ENCODE data around the gene GUSB. TPM values are rescaled to one million over a fixed set of nuclear protein-coding genes. Genes with fewer than 3 reads are reported as not detected.
"Not testable (repeated sequence)": the region's sequence is repeated elsewhere in the genome, so short reads cannot be mapped to it uniquely, and the experiment has no call there.

GUSB gene
- 15.8 TPM for total RNA-seq
- long read RNA-seq, transcript GUSB-201 (12 exons, 2,300 nt), result major isoform, 8 of 27 reads
- long read RNA-seq, partial matches to known transcripts, result 6 of 27 reads
- long read RNA-seq, other reads (novel, unspliced or antisense), result 13 of 27 reads

DNA sequence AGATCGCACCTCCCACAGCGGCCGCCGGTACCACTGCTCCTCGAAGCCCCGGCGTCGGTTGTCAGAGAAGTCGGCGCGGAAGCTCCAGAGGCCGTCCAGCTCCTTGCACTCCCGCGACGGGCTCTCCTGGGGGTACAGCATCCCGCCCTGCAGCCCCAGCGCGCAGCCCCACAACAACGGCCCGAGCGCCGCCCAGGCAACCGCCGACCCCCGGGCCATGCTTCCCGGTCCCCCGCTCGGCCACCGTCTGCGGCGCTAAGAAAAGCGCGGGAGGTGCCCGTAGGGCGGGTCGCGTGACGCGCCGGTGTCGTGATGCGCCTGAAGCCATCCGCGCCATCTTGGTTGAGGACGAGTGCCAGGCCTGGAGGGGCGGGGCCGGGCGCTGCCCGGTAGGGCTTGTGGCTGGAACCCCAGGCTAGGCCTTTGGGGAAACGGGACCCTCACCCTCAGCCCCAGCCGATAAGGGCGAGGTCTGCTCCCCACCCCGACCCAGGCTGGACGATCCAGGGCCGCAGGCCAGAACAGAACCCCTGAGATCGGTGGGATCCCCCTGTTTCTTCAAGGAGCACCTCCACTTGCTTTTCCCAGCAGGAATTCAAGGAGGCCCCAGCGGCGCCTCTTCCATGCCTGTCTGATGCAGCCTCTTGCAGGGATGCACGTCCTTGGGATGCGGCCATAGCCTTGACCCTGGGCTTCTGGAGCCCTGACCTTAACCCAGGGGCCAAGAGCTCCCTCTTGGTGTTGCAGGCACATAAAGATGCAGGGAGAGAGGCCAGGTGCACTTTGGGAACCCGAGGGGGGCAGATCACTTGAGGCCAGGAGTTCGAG lies at the start of gene GUSB:
TSS of gene GUSB (minus strand) at position 249 of the 828 bp plus-strand sequence. CDS start at position 219, 30 bp downstream.
- intact Hi-C loops (cut with DNase I), result loop anchor here (10.0 kb wide), 2 partner anchors 107 to 227 kb away; partner anchors contain the start of gene VKORC1L1
- peak; percentile 97 for DNase-seq (ENCODE audit: low spot score)

DNA sequence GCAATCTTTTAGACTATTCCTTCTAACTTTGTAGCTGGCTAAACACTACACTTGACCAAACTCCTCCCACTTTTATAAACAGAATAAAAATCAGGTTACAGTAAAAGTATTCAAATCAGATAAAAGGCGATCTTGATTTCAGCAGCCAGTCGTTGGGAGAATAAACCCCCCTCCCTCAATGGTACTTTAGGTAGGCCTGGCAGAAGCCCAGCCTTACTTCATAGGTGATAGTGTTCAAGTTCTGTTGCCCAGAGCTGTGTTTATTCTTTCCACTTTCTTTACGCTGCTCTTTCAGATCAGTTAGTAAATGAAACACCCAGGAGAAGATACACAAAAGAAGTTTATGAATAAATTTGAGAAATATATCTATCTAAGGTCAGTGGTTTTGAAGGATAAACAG lies 46.3 kb upstream of the GUSB start:
- intact Hi-C loops (cut with DNase I), result not testable (repeated sequence)

DNA sequence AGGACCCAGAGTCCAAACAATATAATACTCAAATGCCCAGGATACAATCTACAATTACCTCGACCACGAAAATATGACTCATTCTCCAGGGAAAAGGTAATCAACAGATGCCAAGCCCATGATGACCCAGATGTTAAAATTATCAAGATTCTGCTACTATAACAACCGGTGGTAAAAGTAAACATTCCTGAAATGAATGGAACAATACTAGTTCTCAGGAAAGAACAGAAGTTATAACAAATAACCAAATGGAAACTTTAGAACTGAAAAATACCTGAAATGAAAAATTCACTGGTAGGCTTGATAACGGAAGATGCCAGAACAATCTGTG lies 34.1 kb upstream of the GUSB start:
- intact Hi-C loops (cut with DNase I), result no loop called here
- no peak for DNase-seq (ENCODE audit: low spot score)

More for the DNA sequence above, 46.3 kb upstream of the GUSB start:
- not testable (repeated sequence) for DNase-seq (ENCODE audit: low spot score)

DNA sequence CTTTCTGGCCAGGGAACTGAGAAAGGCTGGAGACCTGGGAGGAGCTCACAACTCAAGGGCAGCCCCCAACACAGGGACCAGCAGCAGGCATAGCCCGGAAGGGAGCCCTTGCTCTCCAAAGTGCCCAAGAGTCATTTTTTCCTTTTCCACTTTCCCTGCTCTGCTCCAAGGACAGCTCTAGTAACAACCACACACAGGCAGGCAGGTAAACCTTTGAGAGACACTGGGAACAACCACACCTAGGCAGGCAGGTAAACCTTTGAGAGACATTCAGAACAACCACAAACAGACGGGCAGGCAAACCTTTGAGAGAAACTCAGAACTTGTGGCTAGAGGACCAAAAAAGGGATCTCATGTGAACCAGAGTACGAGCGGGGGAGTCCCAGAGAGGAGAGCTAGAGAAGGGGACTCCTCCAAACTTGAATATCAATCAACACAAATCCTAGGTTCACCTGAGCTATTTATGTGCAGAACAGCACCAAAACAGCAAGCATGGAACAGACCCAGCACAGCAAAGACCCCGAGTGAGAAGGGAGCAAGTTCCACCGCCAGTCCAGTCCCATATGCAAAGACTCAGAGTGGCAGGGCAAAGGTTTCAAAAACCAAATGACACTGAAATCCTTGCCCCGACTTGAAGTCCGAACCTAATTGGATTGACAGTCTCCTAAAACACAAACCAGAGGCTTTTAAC lies 33.6 kb upstream of the GUSB start:
- intact Hi-C loops (cut with DNase I), result no loop called here
- DNase-seq (ENCODE audit: low spot score), result no peak

DNA sequence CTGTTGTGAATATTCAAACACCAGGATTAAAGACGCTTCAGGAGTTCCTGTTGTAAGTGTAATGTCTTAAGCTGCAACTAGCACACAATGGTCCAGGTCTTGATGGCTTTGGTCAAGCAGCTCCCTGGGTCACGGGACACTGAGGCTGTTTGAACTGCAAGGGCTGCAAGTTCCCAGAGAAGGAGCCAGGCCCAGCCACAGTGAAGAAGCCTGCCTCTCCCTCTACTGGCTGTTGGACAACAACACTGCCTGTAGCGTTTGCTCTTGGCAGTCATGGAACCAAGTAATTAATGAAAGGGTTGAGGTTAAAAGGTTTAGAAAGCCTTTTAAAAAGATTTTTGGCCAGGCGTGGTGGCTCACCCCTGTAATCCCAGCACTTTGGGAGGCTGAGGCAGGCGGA lies 31.9 kb upstream of the GUSB start:
- intact Hi-C loops (cut with DNase I), result no loop called here
- no peak for DNase-seq (ENCODE audit: low spot score)

DNA sequence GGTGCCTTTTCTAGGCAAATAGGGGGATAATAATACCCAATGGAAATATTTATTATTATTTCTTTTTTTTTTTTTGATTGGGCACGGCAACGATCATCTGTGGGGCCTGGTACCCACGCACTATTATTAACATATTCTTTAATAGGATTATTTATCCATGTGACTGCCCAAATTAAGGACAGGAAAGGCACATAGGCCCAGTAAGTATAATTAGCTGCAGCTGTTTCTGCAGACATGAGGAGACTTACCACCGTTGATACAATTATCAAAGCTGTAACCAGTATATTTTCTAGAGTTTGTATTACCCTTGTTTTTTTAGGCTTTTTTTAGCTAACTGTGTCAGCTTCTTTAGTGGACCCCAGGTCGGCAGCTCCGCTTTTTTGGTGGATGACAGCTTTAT lies 25.2 kb upstream of the GUSB start:
- intact Hi-C loops (cut with DNase I), result no loop called here
- no peak for DNase-seq (ENCODE audit: low spot score)

DNA sequence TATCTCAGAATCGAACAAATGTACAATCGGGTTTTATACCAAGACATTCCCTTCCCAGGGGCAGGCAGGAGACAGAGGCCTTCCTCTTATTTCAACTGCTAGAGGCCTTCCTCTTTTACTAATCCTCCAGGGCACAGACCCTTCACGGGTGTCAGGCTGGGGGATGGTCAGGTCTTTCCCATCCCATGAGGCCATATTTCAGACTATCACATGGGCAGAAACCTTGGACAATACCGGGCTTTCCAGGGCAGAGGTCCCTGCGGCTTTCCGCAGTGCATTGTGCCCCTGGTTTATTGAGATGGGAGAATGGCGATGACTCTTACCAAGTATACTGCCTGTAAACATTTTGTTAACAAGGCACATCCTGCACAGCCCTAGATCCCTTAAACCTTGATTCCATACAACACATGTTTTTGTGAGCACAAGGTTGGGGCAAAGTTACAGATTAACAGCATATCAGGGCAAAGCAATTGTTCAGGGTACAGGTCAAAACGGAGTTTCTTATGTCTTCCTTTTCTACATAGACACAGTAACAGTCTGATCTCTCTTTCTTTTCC lies 23.2 kb upstream of the GUSB start:
- DNase-seq (ENCODE audit: low spot score); intact Hi-C loops (cut with DNase I): not testable (repeated sequence)

DNA sequence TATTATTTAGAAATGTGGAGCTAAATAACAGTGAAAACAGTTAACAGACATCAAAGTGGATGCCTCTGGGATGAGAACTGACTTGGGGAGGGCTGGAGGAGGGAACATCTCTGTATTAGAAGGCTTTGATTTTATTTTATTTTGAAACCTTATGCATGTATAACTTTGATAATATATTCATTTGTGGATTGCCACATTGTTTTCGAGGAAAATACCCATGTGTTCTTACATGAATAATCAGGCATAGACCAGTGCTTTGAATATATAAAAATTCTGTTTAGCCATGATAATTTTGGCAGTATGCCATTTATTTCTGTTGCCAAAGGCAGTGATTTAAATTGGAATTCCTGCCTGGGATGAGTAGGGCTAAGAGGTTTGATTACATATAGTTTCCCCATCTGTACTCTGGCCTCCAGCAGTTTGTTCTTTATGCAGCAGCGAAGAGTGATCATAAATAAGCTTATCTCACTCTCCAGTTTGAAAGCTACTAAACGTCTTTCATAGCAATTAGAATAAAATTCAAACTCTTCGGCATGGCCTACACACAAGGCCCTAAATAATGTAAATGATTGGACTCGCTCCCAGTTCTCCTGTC lies 18.9 kb upstream of the GUSB start:
- intact Hi-C loops (cut with DNase I); DNase-seq (ENCODE audit: low spot score): not testable (repeated sequence)

DNA sequence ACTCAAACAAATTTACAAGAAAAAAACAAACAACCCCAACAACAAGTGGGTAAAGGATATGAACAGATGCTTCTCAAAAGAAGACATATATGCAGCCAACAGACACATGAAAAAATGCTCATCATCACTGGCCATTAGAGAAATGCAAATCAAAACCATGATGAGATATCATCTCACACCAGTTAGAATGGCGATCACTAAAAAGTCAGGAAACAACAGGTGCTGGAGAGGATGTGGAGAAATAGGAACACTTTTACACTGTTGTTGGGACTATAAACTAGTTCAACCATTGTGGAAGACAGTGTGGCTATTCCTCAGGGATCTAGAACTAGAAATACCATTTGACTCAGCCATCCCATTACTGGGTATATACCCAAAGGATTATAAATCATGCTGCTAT lies 13.0 kb upstream of the GUSB start:
- intact Hi-C loops (cut with DNase I); DNase-seq (ENCODE audit: low spot score): not testable (repeated sequence)

DNA sequence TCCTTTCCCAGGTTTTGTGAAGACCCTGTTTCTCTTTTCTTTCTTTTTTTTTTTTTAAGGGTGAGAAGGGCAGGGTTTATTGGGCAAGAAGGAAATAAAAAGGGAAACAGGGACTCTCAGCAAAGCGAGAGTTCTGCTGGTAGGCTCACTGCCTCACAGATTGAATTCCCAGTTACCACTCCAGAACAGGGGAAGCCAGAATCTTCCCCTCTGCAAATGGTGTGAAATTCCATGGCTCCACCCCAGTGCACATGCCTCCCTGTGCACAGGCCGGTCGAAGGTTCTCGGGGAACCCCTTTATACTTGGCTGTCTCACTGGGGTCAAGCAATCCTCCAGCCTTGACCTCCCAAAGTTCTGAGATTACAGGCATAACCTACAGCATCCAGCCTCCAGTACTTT lies 10.5 kb upstream of the GUSB start:
- intact Hi-C loops (cut with DNase I), result no loop called here
- no peak for DNase-seq (ENCODE audit: low spot score)

DNA sequence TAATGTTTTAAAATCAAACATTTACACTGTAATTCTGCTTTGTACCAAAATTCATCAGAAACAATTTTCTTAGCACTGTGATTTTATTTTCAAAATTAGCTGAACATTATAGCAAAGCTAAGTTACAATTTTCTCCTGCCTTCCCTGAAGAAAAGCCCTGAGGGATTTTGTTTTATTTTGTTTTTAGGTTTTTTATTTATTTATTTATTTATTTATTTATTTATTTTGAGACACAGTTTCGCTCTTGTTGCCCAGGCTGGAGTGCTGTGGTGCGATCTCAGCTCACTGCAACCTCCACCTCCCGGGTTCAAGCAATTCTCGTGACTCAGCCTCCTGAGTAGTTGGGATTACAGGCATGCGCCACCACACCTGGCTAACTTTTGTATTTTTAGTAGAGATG lies 9.8 kb upstream of the GUSB start:
- intact Hi-C loops (cut with DNase I); DNase-seq (ENCODE audit: low spot score): not testable (repeated sequence)

DNA sequence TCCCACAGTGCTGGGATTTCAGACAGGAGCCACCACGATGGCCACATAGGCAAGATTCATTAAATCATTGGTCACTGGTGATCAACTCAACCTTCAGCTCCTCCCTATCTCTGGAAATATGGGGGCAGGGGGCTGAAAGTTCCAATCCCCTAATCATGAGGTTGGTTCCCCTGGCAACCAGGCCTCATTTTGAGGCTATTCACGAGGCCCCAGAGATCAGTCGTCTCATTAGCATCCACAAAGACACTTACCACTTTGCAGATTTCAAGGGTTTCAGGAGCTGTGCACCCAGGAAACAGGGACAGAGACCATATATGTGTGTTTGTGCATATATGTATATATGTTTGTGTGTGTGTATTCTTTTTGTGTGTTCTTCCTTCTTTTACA lies 7.7 kb upstream of the GUSB start:
- intact Hi-C loops (cut with DNase I), result loop anchor here (10.0 kb wide), 2 partner anchors 115 to 235 kb away; partner anchors contain the start of gene VKORC1L1
- DNase-seq (ENCODE audit: low spot score), result no peak

DNA sequence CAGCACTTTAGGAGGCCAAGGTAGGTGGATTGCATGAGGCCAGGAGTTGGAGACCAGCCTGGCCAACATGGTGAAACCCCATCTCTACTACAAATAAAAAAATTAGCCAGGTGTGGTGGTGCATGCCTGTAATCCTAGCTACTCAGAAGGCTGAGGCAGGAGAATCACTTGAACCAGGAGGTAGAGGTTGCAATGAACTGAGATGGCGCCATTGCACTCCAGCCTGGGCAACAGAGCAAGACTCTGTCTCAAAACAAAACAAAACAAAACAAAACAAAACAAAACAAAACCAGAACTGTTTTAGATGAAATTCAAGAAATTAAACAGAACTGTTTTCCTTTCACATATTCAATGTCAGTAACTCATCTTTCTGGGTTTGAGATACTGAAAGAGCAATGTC lies 6.5 kb upstream of the GUSB start:
- intact Hi-C loops (cut with DNase I), result loop anchor here (10.0 kb wide), 2 partner anchors 114 to 234 kb away; partner anchors contain the start of gene VKORC1L1
- not testable (repeated sequence) for DNase-seq (ENCODE audit: low spot score)

DNA sequence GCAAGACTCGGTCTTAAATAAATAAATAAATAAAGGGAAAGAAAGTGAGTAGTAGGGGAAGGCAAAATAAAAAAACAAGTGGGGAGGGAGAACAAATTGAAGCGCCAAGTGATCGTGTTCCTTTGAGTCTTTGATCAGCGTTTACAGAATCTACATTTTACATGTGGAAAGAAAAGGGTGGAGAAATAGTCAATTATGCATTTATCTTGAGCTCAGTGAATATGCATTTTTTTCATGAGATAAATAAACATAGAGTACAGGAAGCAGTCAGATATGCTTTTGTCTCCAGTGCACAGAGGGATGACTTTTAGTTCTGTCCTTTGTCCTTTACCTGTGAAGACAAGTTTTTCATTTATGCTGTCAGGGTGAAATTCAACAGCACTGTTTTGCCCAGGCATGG lies 6.1 kb upstream of the GUSB start:
- intact Hi-C loops (cut with DNase I), result loop anchor here (10.0 kb wide), 2 partner anchors 113 to 233 kb away; partner anchors contain the start of gene VKORC1L1

DNA sequence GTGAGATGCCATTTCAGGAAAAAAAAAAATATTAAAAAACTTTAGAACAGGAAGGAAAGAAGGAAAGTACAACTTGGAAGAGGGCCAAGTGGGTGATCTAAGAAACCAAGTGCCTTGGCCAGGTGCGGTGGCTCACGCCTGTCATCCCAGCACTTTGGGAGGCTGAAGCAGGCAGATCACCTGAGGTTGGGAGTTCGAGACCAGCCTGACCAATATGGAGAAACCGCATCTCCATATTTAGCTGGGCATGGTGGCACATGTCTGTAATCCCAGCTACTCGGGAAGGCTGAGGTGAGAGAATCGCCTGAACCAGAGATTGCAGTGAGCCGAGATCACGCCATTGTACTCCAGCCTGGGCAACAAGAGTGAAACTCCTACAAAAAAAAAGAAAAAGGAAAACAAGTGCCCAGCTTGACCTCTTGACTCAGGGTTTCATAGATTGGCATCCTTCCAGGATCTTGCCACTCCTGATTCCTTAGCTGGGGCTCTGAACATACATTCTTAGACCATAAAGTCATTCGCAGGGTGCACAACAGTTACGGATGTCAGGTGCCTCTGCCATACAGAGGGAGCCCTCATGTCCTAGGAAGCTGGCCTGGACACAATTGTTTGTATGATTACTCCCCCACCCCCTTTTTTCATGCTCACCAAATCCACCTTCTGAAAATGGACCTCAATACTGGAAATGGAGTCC lies 2.1 kb upstream of the GUSB start:
- intact Hi-C loops (cut with DNase I), result loop anchor here (10.0 kb wide), 2 partner anchors 109 to 229 kb away; partner anchors contain the start of gene VKORC1L1
- DNase-seq (ENCODE audit: low spot score), result no peak

More for the DNA sequence above, 6.1 kb upstream of the GUSB start:
- DNase-seq (ENCODE audit: low spot score), result no peak

DNA sequence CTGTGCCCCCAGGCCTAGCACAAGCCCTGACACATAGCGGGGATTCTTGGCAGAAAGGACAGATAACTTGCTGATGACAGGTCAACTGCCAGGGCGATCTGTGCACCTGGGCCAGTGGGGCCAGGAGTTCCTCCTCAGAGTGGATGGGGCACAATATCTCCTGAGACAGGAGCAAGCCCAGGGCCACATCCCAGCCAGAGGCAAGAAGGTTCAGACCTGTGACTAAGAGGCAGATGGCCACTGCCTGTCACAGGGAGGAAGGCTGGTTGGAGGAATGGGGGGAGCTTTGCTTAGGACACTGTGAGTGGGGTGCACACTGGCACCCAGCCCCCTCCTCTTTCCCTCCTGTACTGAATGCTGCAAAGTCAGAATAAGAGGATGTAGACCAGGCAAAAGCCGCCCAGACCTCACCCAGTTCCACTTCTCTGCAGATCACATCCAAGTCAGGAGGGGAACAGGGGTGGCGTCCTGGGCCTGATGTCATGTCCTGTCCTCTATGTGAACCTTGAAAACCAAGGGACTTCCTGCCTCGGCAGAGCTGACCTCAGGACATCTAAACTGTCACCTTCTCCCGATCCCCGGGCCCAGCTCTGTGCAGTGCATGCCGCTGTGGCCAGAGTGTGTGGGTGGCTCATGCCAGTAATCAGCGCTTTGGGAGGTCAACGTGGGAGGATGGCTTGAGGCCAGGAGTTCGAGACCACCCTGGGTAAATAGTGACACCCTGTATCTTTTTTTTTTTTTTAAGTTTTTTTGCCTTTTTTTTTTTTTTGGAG lies 1.3 kb downstream of the GUSB start:
- intact Hi-C loops (cut with DNase I), result loop anchor here (10.0 kb wide), 2 partner anchors 106 to 226 kb away; partner anchors contain the start of gene VKORC1L1
- DNase-seq (ENCODE audit: low spot score), result peak; percentile 83

DNA sequence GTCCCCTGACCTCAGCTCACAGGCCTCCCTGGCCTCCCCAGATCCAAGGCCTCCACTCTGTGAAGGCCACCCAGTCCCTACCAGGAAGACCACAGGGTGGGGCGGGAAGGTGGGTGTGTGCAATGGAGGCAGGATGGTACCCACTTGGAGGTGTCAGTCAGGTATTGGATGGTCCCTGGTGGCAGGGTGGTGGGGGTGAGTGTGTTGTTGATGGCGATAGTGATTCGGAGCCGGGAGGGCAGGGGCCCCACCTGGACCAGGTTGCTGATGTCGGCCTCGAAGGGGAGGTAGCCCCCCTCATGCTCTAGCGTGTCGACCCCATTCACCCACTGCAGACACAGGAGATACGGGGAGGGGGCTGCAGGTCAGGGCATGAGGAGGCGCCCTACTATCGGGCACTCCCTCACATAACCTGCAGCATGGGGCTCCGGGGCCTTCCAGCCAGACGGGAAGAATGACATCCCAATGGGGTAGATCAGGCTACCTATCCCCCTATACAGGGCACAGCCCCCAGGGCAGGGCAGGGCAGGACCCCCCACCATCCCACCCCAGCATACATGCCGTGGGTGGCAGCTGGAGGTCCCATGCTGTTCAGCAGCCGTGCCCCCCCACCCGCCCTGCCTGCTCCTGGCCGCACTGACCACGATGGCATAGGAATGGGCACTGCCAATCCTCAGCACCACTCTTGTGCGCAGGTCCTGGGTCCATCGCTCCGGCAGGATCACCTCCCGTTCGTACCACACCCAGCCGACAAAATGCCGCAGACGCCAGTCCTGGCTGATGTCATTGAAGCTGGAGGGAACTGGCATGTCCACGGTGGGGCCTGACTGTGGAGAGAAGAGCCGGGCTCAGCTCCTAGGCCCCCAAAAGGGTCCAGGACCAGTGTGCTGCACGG lies 2.2 kb downstream of the GUSB start:
- intact Hi-C loops (cut with DNase I), result loop anchor here (10.0 kb wide), 2 partner anchors 105 to 225 kb away; partner anchors contain the start of gene VKORC1L1
- DNase-seq (ENCODE audit: low spot score), result no peak
